Stimulated activated CD4-positive, alpha-beta T cell treated with anti-CD3 and anti-CD28 coated beads, Interleukin-15, amount 100 ng/mL, for 48 hours (primary cell): Measurements from ENCODE around the gene CCDC85B.

Experiments used
- DNase-seq, 2 donors: peaks; one replicate each; pipeline ENCODE4 v3.0.0-alpha.2; 2020; ENCODE audit warnings: low read depth in 2 of 2

The CCDC85B gene

GRCh38 chr11:65869643-65870306, 20.7 kb upstream of the CCDC85B start:
- DNase-seq = no peak

GRCh38 chr11:65870307-65870658, 20.2 kb upstream of the CCDC85B start:
- DNase-seq = no peak

- DNase-seq = no peak
These were observed 19.5 kb upstream of the CCDC85B start for GRCh38 chr11:65870706-65871681.

- no peak for DNase-seq
These were observed 18.5 kb upstream of the CCDC85B start for GRCh38 chr11:65871811-65872548.

GRCh38 chr11:65872586-65873317, 17.7 kb upstream of the CCDC85B start, which contains the start of gene EFEMP2:
EFEMP2 (minus strand) TSS chr11:65872800; CDS start chr11:65872354, 446 bp downstream.
- DNase-seq = no peak

GRCh38 chr11:65873318-65874156, 16.9 kb upstream of the CCDC85B start:
- peak; percentile 88 to 94 for DNase-seq

- DNase-seq = no peak
These were observed 10.9 kb upstream of the CCDC85B start, which contains the start of gene CTSW for GRCh38 chr11:65879617-65880016. CTSW (plus strand) TSS chr11:65879837; CDS start chr11:65879855, 18 bp downstream.

- no peak for DNase-seq
These were observed 10.4 kb upstream of the CCDC85B start for GRCh38 chr11:65880027-65880426.

GRCh38 chr11:65880844-65881421, 9.5 kb upstream of the CCDC85B start:
- no peak for DNase-seq

GRCh38 chr11:65882120-65883057, 8.1 kb upstream of the CCDC85B start:
- no peak for DNase-seq

- no peak for DNase-seq
These were observed 7.3 kb upstream of the CCDC85B start for GRCh38 chr11:65883058-65883761.

- DNase-seq = no peak
These were observed 6.4 kb upstream of the CCDC85B start for GRCh38 chr11:65883786-65884715.

- DNase-seq = peak; percentile 65 to 76
These were observed 5.8 kb upstream of the CCDC85B start for GRCh38 chr11:65884716-65885092.

GRCh38 chr11:65885231-65885630, 5.2 kb upstream of the CCDC85B start:
- DNase-seq = no peak

GRCh38 chr11:65885808-65886536, 4.5 kb upstream of the CCDC85B start:
- DNase-seq = no peak
